HG02759 (cell line): ENCODE data around the gene ARAF.
"Not testable (repeated sequence)": the region's sequence is repeated elsewhere in the genome, so short reads cannot be mapped to it uniquely, and the experiment has no call there.

Experiments
- ATAC-seq: cut with Tn5 transposase; IDR thresholded peaks from one replicate; pipeline ENCODE4 v1.9.1; 2021; ENCODE audit warnings: mild to moderate bottlenecking, moderate library complexity; ENCODE audit not compliant: unreplicated experiment

ARAF gene

GRCh38 chrX:47584714-47585113, 23.7 kb downstream of the ARAF start:
- ATAC-seq: no peak

DNA sequence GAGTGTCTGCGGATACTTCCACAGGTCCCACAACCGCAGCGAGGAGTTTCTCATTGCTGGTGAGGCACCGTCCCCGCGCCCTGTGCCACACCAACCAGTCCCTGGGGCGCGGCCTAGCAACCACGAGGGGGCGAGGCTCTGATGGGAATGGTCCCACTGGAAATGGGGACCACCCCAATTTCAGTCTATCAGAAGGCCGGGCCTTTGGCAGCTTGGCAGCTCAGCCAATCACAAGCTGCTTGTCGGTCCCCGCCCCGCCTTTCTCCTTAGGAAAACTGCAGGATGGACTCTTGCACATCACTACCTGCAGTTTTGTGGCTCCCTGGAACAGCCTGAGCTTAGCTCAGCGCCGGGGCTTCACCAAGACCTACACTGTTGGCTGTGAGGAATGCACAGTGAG, 24.3 kb downstream of the ARAF start:
- ATAC-seq: no peak

DNA sequence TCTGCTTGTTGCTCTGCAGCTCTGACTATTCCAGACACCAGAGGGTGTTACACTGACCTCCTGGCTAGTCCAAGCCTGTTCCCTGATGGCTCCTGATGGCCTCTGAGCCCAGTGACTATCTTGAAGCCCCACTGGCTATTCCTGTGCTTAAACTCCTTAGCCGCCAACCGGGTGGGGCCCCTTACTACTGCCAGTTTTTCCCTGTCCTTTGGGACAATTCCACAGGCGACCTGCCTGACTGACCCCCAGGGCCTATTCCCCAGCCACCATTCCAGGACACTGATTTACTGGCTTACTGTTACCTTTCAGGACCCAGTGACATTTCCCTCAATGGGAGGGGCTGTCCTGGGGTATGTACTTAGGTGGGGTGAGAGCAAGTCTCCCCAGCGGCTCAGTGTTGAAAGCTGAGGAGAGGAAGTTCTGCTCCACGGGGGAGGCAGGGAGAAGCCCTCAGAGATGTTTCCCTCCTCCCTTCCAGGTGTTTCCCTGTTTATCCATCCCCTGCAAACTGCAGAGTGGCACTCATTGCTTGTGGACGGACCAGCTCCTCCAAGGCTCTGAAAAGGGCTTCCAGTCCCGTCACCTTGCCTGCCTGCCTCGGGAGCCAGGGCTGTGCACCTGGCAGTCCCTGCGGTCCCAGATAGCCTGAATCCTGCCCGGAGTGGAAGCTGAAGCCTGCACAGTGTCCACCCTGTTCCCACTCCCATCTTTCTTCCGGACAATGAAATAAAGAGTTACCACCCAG, 25.2 kb downstream of the ARAF start:
- ATAC-seq: no peak

DNA sequence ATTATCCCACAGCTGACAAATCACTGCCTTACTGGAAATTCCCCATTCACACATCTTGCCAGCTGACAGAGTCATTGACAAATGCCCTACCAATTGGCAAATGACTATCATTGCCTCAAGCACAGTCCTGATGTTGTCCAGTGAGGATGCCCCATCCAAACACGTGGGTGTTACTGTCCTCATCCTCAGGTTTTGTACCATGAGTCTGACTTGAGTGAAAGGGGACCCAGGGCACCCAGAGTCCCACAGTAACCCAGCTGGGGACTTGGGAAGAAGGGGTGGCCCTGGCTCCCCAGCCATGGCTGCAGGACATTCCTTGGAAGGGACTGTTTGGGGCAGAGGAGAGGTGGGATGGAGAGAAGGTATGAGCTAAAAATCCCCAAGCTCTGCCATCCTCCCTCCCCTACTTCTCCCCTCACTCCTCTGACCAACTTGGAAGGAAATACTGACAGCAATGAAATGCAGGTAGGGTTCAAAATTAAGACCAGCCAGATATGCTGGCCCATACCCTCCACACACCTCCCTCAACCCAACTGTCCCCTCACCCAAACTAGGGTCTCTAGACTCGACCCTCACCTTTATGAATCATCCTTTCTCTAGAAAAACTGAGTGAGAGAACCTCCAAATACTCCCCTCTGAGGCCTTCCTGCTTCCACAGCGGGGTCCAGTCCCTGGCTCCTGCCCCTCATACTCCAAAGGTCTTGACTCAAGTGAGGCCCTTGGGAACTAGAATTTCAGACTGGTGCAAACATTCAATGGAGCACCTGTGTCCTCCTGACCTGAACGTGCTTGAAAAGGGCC, 26.3 kb downstream of the ARAF start:
- ATAC-seq: no peak

- no peak for ATAC-seq
Measured at GRCh38 chrX:47587906-47588735, 27.1 kb downstream of the ARAF start.

- ATAC-seq: no peak
Measured at GRCh38 chrX:47590984-47591383, 30.0 kb downstream of the ARAF start.

GRCh38 chrX:47593522-47593921, 32.5 kb downstream of the ARAF start:
- ATAC-seq: no peak

- no peak for ATAC-seq
Measured at GRCh38 chrX:47595716-47596251, 34.8 kb downstream of the ARAF start.

DNA sequence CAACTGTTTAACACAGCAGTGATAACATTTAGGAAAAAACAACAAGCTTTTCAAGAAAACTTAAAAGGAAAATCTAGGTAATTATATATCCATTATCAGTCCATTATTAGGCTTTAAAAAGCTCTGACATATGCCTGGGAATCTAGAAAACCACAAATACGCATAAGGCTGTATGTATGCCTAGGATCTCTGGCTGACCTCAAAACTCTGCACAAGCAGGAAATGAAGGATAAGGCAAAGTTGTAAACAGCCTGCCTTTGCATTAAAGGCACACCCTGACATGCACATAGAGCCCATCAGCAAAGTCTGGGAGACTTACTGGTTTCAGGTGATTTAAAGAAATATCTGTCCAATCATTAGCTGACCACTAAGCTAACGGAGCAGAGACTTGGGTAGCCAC, 35.3 kb downstream of the ARAF start:
- no peak for ATAC-seq

DNA sequence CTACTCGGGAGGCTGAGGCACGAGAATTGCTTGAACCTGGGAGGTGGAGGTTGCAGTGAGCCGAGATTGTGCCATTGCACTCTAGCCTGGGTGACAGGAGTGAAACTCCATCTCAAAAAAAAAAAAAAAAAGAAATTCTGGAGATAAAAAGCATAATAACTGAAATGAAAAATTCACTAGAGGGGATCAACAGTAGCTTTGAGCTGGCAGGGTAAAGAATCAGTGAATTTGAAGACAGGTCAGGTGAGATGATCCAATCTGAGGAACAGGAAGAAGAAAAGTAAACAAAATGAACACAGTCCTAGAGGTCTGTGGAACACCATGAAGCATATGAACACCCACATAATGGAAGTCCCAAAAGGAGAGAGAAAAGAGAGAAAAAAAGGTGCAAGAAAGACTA, 36.2 kb downstream of the ARAF start:
- no peak for ATAC-seq

DNA sequence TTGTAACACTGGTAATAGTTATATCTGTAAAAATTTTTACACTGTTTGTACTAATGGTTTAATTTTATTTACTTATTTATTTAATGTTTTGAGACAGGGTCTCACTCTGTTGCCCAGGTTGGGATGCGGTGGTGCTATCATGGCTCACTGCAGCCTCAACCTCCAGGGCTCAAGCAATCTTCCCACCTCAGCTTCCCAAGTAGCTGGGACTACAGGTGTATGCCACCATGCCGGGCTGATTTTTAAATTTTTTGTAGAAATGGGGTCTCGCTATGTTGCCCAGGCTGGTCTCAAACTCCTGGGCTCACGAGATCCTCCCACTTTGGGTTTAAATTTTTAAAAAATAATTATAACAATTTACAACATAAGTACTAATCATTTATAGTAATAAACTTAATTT, 42.1 kb downstream of the ARAF start:
- not testable (repeated sequence) for ATAC-seq

DNA sequence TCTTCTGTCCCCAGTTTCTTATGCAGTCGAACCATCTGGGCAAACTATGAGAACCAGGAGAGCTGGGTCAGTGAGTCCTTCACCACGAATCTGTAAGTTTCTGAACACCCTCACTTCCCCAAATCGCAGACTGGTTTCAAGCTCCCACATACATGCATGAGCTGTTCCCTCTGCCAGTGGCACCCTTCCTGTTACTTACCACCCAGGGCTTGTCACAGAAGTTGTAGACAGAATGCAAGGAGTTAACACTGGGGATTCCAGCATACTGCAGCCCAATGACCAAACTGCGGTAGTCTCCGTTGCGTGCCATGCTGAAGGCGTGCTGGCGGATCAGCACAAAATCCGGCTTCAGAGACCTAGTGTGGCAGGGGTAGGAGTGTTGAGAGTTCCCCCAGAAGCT, 44.0 kb downstream of the ARAF start:
- ATAC-seq: no peak

- no peak for ATAC-seq
Measured at GRCh38 chrX:47607091-47607490, 46.1 kb downstream of the ARAF start.

- no peak for ATAC-seq
Measured at GRCh38 chrX:47608130-47608810, 47.3 kb downstream of the ARAF start.

DNA sequence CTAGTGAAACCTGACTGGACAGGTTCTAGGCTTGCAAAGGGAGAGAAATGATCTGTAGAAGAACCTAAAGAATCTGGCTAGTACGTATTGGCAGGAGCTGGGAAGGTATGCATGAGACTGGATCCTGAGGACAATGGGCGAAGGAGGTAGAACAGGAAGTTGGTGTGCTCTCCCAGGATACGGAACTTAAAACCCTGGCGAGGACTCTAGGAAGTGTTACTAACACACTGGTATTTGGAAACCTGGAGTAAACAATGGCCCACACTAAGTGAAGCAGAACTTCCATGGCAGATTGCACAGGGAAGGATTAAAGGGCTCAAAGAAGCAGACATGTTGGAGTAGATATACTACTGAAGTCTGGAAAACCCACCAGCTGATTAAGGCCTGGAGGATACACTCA, 49.5 kb downstream of the ARAF start:
- no peak for ATAC-seq

DNA sequence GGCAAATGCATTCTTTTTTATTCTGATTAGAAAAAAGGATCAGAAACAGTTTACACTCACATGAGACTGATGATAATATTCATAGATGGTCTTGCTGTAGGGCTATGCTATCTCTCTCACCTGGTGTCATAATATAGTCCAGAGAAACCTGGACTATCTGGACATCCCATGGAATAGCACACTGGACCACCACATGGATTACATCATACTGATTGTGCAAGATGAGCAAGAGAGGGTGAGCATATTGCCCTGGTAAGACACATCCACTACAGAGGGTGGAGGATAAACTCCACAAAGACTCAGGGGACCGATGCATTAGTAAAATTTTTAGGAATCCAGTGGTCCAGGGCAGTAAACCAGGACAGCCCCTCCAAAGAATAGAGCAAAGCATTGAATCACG, 50.5 kb downstream of the ARAF start:
- ATAC-seq: no peak

DNA sequence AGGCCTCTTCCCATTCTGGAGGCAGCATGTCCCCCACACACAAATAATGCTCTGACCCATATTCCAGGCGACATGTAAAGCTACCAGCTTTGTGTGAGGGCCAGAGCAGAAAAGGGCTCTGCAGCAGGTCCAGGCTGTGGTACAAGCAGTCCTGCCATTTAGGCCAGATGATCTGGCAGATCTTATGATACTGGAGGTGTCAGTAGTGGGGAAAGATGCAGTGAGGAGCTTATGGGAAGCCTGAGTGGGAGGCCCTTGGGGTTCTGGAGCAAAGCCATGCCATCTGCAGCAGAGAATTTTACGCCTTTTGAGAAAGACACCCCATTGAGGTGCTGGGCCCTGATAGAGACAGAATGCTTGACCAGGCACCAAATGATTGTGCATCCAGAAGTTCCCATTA, 50.9 kb downstream of the ARAF start:
- no peak for ATAC-seq

GRCh38 chrX:47612418-47612817, 51.4 kb downstream of the ARAF start:
- no peak for ATAC-seq

DNA sequence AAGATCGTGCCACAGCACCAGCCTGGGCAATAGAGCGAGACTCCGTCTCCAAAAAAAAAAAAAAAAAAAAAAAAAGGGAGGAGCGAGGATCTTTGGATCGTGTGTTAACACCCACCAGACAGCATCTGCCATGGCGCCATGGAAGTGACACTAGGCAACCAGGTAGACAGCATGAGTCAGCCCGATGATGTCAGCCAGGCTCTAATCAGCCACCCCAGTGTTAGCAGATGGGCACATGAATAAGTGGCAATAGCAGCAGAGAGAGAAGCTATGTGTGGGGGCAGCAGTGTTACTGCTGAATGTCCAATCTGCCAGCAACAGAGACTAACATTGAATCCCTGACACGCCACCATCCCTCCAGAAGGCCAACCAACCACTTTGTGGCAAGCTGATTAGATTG, 52.1 kb downstream of the ARAF start:
- ATAC-seq: no peak

GRCh38 chrX:47614618-47615017, 53.6 kb downstream of the ARAF start:
- ATAC-seq: no peak
